Stimulated activated naive CD8-positive, alpha-beta T cell treated with anti-CD3 and anti-CD28 coated beads, Interleukin-15, amount 100 ng/mL, for 72 hours (primary cell): ENCODE measurements around the gene LAPTM4A.
A peak's percentile ranks its signal among the peaks of the same experiment; 100 is the strongest.
"Not testable (repeated sequence)": the region's sequence is repeated elsewhere in the genome, so short reads cannot be mapped to it uniquely, and the experiment has no call there.

Source experiments
- ATAC-seq: fragments of 150-1000 bp; cut with Tn5 transposase; 2 replicates; pipeline ENCODE4 v1.10.0; 2021; ENCODE audit warnings: mild to moderate bottlenecking, moderate library complexity
- DNase-seq, 2 donors: peaks; one replicate each; pipeline ENCODE4 v3.0.0; 2021 to 2022
- H3K27ac Mint-ChIP-seq, 2 donors: one replicate each; pipeline ENCODE4 v1.8.0; 2022; ENCODE audit warnings: mild to moderate bottlenecking in 2 of 2, mixed read lengths in 2 of 2, moderate library complexity in 2 of 2
- H3K27me3 Mint-ChIP-seq: one replicate; pipeline ENCODE4 v1.8.0; 2022; ENCODE audit warnings: mixed read lengths
- H3K4me1 Mint-ChIP-seq: one replicate; pipeline ENCODE4 v1.8.0; 2022; ENCODE audit warnings: mild to moderate bottlenecking, mixed read lengths
- H3K4me3 Mint-ChIP-seq, 2 donors: one replicate each; pipeline ENCODE4 v1.8.0; 2022; ENCODE audit warnings: mild to moderate bottlenecking in 2 of 2, mixed read lengths in 2 of 2, moderate library complexity in 1 of 2
- H3K9me3 Mint-ChIP-seq, 2 donors: one replicate each; pipeline ENCODE4 v1.8.0; 2022; ENCODE audit warnings: mixed read lengths in 2 of 2

Gene LAPTM4A

GRCh38 chr2:20081841-20082240, 30.4 kb upstream of the LAPTM4A start:
- H3K4me1 Mint-ChIP-seq = no peaks in the 10 kb centered on the region
- H3K4me3 Mint-ChIP-seq = no peak overlapping the region
- H3K9me3 Mint-ChIP-seq = no peaks in the 10 kb centered on the region
- H3K27ac Mint-ChIP-seq = no peak overlapping the region
- DNase-seq (no peak), ATAC-seq (no peak)
- H3K27me3 Mint-ChIP-seq = peaks cover 5% of the 10 kb centered on the region

GRCh38 chr2:20080839-20081415, 29.5 kb upstream of the LAPTM4A start:
- no peak overlapping the region for H3K4me3 Mint-ChIP-seq
- H3K9me3 Mint-ChIP-seq = no peaks in the 10 kb centered on the region
- ATAC-seq = no peak
- no peak for DNase-seq
- H3K27ac Mint-ChIP-seq = no peak overlapping the region
- H3K27me3 Mint-ChIP-seq = peaks cover 14% of the 10 kb centered on the region
- H3K4me1 Mint-ChIP-seq = no peaks in the 10 kb centered on the region

DNA sequence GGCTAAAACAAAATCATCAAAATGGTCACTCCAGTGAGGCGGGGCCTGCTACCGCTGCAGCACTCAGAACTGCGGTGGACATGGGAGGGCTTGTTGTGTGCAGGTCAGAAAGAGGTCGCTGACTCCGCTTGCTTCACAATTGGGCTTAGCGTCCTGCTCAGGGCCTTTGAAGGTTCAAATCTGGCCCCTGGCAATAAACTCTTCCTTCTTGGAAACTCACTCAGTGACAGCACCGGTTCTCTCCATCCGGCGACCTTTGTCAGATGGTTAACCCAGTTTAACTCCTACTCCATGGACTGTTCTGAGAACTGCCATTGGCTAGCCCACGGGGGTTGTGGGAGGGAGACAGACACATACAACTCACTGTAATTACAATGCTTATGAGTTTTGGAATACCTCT, 29.0 kb upstream of the LAPTM4A start:
- Mint-ChIP-seq H3K4me3 (no peak overlapping the region), H3K4me1 (no peaks in the 10 kb centered on the region), H3K27ac (no peak overlapping the region), H3K27me3 (peaks cover 14% of the 10 kb centered on the region), H3K9me3 (no peaks in the 10 kb centered on the region)
- DNase-seq (no peak), ATAC-seq (no peak)

DNA sequence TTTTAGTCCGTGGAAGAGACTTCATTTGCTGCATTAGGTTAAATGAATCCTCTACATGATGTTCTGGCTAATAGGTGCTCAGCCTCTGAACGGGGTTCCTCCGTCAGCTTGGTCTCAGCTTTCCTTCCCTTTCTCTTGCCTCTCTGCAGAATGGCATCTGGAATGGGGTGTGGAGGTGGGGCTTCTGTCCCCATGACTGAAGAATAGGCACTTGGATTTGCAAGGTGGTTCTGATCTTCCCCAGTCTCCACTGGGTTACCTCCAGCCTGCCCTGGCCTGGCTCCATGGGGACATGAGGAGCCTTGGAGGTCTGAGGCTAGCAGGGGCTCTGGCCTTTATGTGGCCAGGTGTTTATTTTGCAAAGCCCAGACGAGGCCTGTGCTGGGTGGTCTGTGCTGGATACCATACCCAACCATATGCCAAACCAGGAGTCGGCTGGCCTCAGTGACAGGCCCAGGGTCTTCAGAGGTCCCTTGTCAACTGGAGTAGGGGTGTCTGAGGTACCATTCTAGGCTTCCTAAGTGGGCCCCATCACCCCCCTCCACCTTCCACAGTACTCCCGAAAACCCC, 28.2 kb upstream of the LAPTM4A start:
- no peaks in the 10 kb centered on the region for H3K9me3 Mint-ChIP-seq
- ATAC-seq (no peak), DNase-seq (no peak)
- H3K4me1 Mint-ChIP-seq = no peaks in the 10 kb centered on the region
- H3K27ac Mint-ChIP-seq = no peak overlapping the region
- no peak overlapping the region for H3K4me3 Mint-ChIP-seq
- peaks cover 21% of the 10 kb centered on the region for H3K27me3 Mint-ChIP-seq

DNA sequence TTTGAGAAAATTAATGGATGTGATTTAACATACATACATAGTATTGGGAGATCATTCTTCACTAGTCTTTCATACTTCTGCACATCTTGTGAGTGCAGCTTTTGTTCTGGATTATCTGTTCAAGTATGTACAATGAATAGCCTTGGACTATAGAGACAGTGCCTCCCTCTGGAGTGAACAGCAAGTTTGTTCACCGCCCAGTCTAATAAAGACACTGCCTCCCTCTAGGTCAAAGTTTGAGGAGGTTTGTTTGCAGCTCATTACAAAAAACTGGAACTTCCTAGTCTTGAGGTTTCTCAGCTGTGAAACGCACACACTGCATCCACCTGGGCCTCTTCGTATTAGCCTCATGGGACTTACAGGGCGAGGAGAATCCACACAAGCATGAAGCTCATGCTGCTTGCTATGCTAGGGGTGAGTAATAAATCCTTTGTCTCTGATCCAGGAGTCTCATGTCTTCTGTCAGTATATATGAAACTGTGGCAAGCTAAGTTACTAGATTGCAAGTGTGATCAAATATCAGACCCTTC, 26.0 kb upstream of the LAPTM4A start:
- DNase-seq = no peak

GRCh38 chr2:20076757-20077156, 25.3 kb upstream of the LAPTM4A start:
- ATAC-seq (no peak), DNase-seq (no peak)
- Mint-ChIP-seq H3K27me3 (peaks cover 22% of the 10 kb centered on the region), H3K27ac (no peak overlapping the region), H3K4me1 (no peaks in the 10 kb centered on the region), H3K9me3 (no peaks in the 10 kb centered on the region), H3K4me3 (no peak overlapping the region)

More for the DNA sequence above, 26.0 kb upstream of the LAPTM4A start:
- ATAC-seq = no peak
- H3K9me3 Mint-ChIP-seq = no peaks in the 10 kb centered on the region
- no peaks in the 10 kb centered on the region for H3K4me1 Mint-ChIP-seq
- no peak overlapping the region for H3K27ac Mint-ChIP-seq
- H3K4me3 Mint-ChIP-seq = no peak overlapping the region
- H3K27me3 Mint-ChIP-seq = peaks cover 22% of the 10 kb centered on the region

DNA sequence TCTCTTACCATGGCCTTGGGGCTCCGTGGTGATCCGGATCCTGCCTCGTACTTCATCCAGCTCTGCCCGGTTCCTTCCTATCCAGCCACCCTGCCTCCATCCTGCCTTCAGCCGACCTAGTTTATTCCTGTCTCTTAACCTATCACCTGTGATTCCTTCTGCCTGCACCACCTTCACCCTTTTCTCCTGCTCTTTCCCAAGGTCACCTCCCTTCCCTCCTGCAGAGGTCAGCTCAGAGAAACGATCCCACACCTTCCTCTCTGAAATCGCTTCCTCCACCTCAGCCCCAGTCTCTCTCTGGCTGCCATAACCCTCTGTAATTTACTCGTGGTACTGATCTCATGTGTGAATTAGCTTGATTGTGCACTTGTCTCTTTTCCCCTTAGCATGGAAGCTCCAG, 23.5 kb upstream of the LAPTM4A start:
- Mint-ChIP-seq H3K4me1 (no peaks in the 10 kb centered on the region), H3K4me3 (no peak overlapping the region), H3K27me3 (peaks cover 22% of the 10 kb centered on the region), H3K27ac (no peak overlapping the region), H3K9me3 (no peaks in the 10 kb centered on the region)
- ATAC-seq = no peak
- DNase-seq = no peak

- ATAC-seq, H3K4me3 Mint-ChIP-seq, H3K27ac Mint-ChIP-seq, H3K4me1 Mint-ChIP-seq, DNase-seq, H3K9me3 Mint-ChIP-seq: not testable (repeated sequence)
- H3K27me3 Mint-ChIP-seq = peaks cover 22% of the 10 kb centered on the region
These were observed 22.7 kb upstream of the LAPTM4A start for GRCh38 chr2:20074046-20074648.

DNA sequence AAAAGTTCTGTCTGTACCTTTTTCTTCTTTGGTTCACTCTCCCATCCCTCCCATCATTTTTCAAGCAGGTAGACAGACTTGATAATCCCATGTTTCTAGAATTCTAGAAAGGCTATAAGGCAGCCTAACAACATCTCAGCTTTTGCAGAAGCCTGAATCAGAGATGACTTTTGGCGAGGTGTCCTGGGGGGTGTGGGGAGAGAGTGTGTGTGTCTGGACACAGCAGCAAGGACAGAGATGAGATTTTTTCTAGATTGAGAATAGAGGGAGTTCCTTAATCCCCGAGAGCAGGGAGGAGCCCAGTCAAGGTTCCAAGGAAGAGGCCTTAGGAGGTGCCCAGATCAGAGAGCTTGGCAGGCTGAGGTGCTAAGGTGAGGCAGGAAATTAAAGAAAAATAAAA, 22.0 kb upstream of the LAPTM4A start:
- Mint-ChIP-seq H3K9me3 (no peaks in the 10 kb centered on the region), H3K4me1 (no peaks in the 10 kb centered on the region), H3K27me3 (peaks cover 22% of the 10 kb centered on the region), H3K4me3 (no peak overlapping the region), H3K27ac (no peak overlapping the region)
- DNase-seq (no peak), ATAC-seq (no peak)

DNA sequence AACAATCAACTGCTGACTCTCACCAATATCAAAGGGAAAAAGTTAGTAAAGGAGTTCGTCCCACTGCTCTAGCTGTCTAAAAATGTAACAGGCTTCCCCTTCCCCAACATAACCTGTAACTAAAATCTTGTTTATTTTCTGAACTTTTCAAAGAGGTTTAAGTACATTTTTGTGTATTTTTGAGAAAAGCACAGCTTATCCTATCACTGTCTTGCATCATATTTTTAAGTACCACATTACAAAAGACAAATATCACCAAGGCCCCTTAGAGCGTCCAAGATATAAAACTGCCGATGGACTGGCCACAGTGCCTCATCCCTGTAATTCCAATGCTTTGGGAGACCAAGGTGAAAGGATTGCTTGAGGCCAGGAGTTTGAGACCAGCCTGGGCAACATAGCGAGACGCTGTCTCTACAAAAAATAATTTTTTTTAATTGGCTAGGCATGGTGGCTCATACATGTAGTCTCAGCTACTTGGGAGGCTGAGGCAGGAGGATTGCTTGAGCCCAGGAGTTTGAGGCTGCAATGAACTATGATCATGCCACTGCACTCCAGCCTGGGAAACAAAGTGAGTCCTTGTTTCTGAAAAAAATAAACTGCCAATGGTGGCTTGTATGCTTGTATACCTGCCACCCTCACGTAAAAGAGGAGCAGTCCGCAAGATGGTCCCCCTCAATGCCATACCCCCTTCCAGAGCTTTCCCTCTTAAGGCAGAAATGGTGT, 21.2 kb upstream of the LAPTM4A start:
- H3K27ac Mint-ChIP-seq = no peak overlapping the region
- H3K4me3 Mint-ChIP-seq = no peak overlapping the region
- ATAC-seq (no peak), DNase-seq (no peak)
- peaks cover 22% of the 10 kb centered on the region for H3K27me3 Mint-ChIP-seq
- no peaks in the 10 kb centered on the region for H3K9me3 Mint-ChIP-seq
- no peaks in the 10 kb centered on the region for H3K4me1 Mint-ChIP-seq

DNA sequence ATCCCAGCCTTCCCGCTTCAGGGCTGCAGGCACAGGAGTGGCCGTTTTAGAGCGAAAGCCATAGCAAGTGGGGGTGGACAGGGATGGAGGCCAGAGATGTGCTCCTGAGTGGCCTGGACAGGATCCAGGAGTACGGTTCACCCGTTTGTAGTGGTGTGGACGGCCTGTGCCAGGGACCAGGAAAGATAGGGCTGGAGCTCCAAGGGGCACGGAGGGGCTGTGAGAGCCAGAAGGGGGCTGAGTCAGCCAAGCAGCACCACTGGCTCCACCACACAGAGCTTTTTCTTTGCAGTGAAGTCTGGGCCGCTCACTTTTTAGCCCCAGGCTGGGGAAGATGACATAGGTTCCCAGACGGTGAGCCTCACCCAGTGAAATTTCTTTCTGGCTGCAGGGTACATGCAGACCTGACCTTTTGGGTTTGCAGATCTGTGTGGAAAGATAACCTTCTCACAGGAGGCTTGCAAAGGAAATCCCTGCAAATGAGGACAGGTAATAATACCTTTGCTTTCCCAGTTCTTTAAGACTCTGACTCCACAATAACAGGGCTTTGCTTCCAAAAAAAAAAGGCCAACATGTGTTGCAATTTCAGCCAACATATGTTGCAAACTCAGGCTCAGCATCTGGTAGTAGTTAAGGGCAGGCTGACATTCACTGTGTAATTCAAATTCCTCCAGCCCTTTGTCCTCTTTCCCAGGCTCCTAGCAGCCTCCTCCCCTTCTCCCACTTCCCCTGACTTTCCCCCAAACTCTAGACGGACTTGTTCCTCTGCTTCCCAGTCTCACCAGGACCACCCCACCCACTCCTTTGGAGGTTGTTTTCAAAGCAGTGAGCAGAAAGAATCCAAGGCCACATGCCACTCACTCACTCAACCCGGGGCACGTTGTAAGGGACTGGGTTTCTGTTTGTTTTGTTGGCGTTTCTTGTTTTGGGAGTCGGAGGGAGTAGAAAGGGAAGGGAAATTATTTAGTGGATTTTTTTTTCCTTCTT, 20.3 kb upstream of the LAPTM4A start:
- ATAC-seq (no peak), DNase-seq (no peak)
- Mint-ChIP-seq H3K4me3 (no peak overlapping the region), H3K9me3 (no peaks in the 10 kb centered on the region), H3K27ac (no peak overlapping the region), H3K27me3 (peaks cover 16% of the 10 kb centered on the region), H3K4me1 (no peaks in the 10 kb centered on the region)

GRCh38 chr2:20069756-20070155, 18.3 kb upstream of the LAPTM4A start:
- Mint-ChIP-seq H3K27me3 (peaks cover 3% of the 10 kb centered on the region), H3K4me1 (peaks cover 4% of the 10 kb centered on the region), H3K9me3 (no peaks in the 10 kb centered on the region), H3K4me3 (no peak overlapping the region), H3K27ac (no peak overlapping the region)
- no peak for DNase-seq
- ATAC-seq = no peak

- Mint-ChIP-seq H3K27me3 (no peaks in the 10 kb centered on the region), H3K27ac (no peak overlapping the region), H3K4me3 (no peak overlapping the region), H3K4me1 (peaks cover 4% of the 10 kb centered on the region), H3K9me3 (peaks cover 0 to 4% of the 10 kb centered on the region in 2 donors)
- no peak for DNase-seq
- ATAC-seq = no peak
These were observed 16.7 kb upstream of the LAPTM4A start for GRCh38 chr2:20067992-20068584.

GRCh38 chr2:20065885-20066602, 14.6 kb upstream of the LAPTM4A start:
- DNase-seq (peak in 1 of 2 donors; percentile 6), ATAC-seq (peak; percentile 62)
- peaks cover 4% of the 10 kb centered on the region for H3K4me1 Mint-ChIP-seq
- H3K27ac Mint-ChIP-seq = no peak overlapping the region
- H3K4me3 Mint-ChIP-seq = no peak overlapping the region
- peaks cover 0 to 4% of the 10 kb centered on the region in 2 donors for H3K9me3 Mint-ChIP-seq
- H3K27me3 Mint-ChIP-seq = no peaks in the 10 kb centered on the region
